Stomach (tissue), 9 donors: ENCODE measurements around the gene DOK3. TPM values are rescaled to one million over a fixed set of nuclear protein-coding genes. Genes with fewer than 3 reads are reported as not detected.
A peak's percentile ranks its signal among the peaks of the same experiment; 100 is the strongest.

Experiments used
- DNase-seq, 2 donors: peaks; one replicate each; pipeline versions ENCODE4 v3.0.0 to v3.0.0-alpha.2; 2013 to 2019
- H3K27ac ChIP-seq, 5 donors: fragments of 200-600 bp in 4 of 5; sonication (generic) in 4 of 5; one replicate each; pipeline ENCODE4 v1.5.1; 2013 to 2019; ENCODE audit warnings: mild to moderate bottlenecking in 1 of 5, moderate library complexity in 1 of 5
- H3K27me3 ChIP-seq, 3 donors: fragments of 200-600 bp; sonication (generic); one replicate each; pipeline ENCODE4 v1.5.1; 2017 to 2019; ENCODE audit warnings: mixed run types in 1 of 3
- H3K36me3 ChIP-seq, 4 donors: fragments of 200-600 bp; sonication (generic); 1 replicate in 3 of 4; 2 replicates in 1 of 4; pipeline ENCODE4 v1.5.1; 2016 to 2019
- H3K4me1 ChIP-seq, 4 donors: fragments of 200-600 bp; sonication (generic); one replicate each; pipeline ENCODE4 v1.5.1; 2016 to 2019
- H3K4me3 ChIP-seq, 4 donors: fragments of 200-600 bp; sonication (generic) in 3 of 4; one replicate each; pipeline ENCODE4 v1.5.1; 2016 to 2019; ENCODE audit warnings: mild to moderate bottlenecking in 1 of 4
- H3K9me3 ChIP-seq, 4 donors: fragments of 200-600 bp; sonication (generic); one replicate each; pipeline ENCODE4 v1.5.1; 2016 to 2019
- EP300 ChIP-seq: sonication (generic); formaldehyde crosslinking; IDR thresholded peaks from one replicate; pipeline ENCODE4 v1.6.1; 2017; ENCODE audit warnings: antibody characterized with exemption
- POLR2A ChIP-seq, 4 donors: fragments of 450-650 bp; IDR thresholded peaks; one replicate each; pipeline ENCODE4 v1.6.1; 2016; ENCODE audit warnings: antibody characterized with exemption in 4 of 4, control low read depth in 2 of 4, mild to moderate bottlenecking in 1 of 4, moderate library complexity in 1 of 4
- POLR2AphosphoS5 ChIP-seq, 3 donors: sonication (generic); formaldehyde crosslinking; IDR thresholded peaks; one replicate each; pipeline ENCODE4 v1.6.1; 2016; ENCODE audit warnings: antibody characterized with exemption in 3 of 3
- WGBS, 5 donors: extraction: QIAGEN DNeasy Blood & Tissue Kit in 3 of 5; methylation state at CpG; one replicate each; pipeline versions ENCODE4 v1.1.5 to v1.1.7; 2013 to 2018; 5-methylcytosine and 5-hydroxymethylcytosine counted together
- intact Hi-C: fragments of 100-400 bp; cut with DNase I; formaldehyde crosslinking; loops from one replicate; pipeline ENCODE4 v1.15.1; 2023; ENCODE audit warnings: low total_unique reads
- polyA plus RNA-seq, 3 donors: library from polyadenylated mRNA; stranded (reverse); fragments of 200-250 nt; gene quantifications; one replicate each; pipeline ENCODE4 v1.2.3, GENCODE V29; 2013
- total RNA-seq, 5 donors: library from RNA; depleted of rRNA; stranded (reverse); fragments of >200 nt; gene quantifications; one replicate each; pipeline versions ENCODE4 v1.1.0 to v1.2.3, GENCODE V29; 2014 to 2016
- TF ChIP-seq, protein P1 (sequence below), 7 experiments: fragments of 450-650 bp in 4 of 7; fragments of 200-600 bp in 3 of 7; sonication (generic) in 3 of 7; IDR thresholded peaks; one replicate each; pipeline ENCODE4 v1.5.1; 2016 to 2019; ENCODE audit warnings: antibody characterized with exemption in 7 of 7, control low read depth in 2 of 7, mild to moderate bottlenecking in 1 of 7
- donor health status: healthy with polysubstance abuse.
- donor health status: Bipolar disorder and iron deficiency.
- donor health status: healthy.

The DOK3 gene
- total and polyA plus RNA-seq, 8 donors, result 0.43 to 31.2 (median 4.9) TPM; not detected in 1

DNA sequence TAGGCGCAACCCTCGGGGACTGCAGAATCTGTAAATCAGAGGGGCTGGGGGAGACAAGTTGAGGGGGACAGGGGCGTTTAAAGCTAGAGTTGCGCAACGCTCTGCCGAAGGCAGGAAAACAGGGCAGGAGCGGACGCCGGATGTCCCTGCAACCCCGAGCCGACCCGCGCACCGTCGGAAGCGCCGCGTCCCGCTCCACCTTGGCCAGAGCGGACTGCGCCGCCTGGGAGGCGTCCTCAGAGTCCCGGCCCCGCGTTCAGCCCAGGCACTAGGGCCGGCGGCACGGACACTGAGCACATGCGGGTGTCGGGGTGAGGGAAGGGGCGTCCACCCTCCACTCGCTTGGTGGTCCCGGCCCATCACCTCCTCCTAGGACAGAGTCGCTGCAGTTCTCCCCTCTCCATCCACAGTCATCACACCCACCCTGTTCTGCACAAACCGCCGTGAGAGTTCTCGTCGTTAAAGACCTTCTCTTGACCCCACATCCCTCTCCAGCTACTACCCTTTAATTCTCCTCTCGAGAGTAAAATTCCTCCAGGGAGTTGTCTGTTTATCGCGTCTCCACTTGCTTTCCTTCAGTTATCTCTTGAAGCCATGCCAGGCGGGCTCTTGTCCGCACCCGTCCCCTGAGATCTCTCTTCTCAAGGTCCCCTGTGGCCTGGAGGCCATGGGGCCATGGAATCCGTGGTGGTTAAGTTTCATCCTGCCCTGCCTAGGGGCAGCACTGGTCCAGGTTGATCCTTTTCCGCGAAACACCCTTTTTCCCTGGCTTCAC lies 11.4 kb downstream of the DOK3 start:
- WGBS, 5 donors, result 9 to 22% (median 12%) methylated on average over 21 to 48 of the region's 48 CpGs
- TF ChIP-seq POLR2AphosphoS5 (IDR thresholded peaks at IDR 0.05), result no peak
- TF ChIP-seq, protein P1, sequence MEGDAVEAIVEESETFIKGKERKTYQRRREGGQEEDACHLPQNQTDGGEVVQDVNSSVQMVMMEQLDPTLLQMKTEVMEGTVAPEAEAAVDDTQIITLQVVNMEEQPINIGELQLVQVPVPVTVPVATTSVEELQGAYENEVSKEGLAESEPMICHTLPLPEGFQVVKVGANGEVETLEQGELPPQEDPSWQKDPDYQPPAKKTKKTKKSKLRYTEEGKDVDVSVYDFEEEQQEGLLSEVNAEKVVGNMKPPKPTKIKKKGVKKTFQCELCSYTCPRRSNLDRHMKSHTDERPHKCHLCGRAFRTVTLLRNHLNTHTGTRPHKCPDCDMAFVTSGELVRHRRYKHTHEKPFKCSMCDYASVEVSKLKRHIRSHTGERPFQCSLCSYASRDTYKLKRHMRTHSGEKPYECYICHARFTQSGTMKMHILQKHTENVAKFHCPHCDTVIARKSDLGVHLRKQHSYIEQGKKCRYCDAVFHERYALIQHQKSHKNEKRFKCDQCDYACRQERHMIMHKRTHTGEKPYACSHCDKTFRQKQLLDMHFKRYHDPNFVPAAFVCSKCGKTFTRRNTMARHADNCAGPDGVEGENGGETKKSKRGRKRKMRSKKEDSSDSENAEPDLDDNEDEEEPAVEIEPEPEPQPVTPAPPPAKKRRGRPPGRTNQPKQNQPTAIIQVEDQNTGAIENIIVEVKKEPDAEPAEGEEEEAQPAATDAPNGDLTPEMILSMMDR (IDR thresholded peaks at IDR 0.05), result no peak
- TF ChIP-seq POLR2A (IDR thresholded peaks at IDR 0.05), result no peak
- no peak for TF ChIP-seq EP300
- Histone ChIP-seq H3K27ac (peak overlapping the region; percentile 81 to 97 (median 90)), H3K27me3 (no peaks in the 10 kb centered on the region), H3K9me3 (no peaks in the 10 kb centered on the region), H3K4me3 (peak overlapping the region; percentile 63 to 85 (median 82)), H3K36me3 (peaks cover 0 to under 1% (median 0%) of the 10 kb centered on the region in 4 donors), H3K4me1 (peaks cover 43 to 67% (median 58%) of the 10 kb centered on the region in 4 donors)
- intact Hi-C loops, result no loop called here
- DNase-seq, result peak in 1 of 2 donors; percentile 45

GRCh38 chr5:177497292-177498012 lies 12.2 kb downstream of the DOK3 start, which contains the start of gene PDLIM7:
PDLIM7 (minus strand) TSS chr5:177497604; CDS start chr5:177496512, 1,092 bp downstream.
- H3K36me3 ChIP-seq, result peaks cover 0 to 5% (median under 1%) of the 10 kb centered on the region in 4 donors
- intact Hi-C loops, result no loop called here
- H3K9me3 ChIP-seq, result no peaks in the 10 kb centered on the region
- peak; percentile 98 to 99 for DNase-seq
- H3K27ac ChIP-seq, result peak within 1 kb of the TSS; percentile 81 to 97 (median 90)
- no peaks in the 10 kb centered on the region for H3K27me3 ChIP-seq
- WGBS, 5 donors, result 0 to 1% (median 1%) methylated on average over 42 to 73 of the region's 73 CpGs
- TF ChIP-seq POLR2AphosphoS5 (IDR thresholded peaks at IDR 0.05) (peak in 2 of 3 donors; percentile 94 to 95), EP300 (no peak), POLR2A (IDR thresholded peaks at IDR 0.05) (peak in 2 of 4 donors; percentile 53 to 70)
- TF ChIP-seq, protein P1 (IDR thresholded peaks at IDR 0.05), result peak in 2 of 7 experiments; percentile 9 to 11
- peak within 1 kb of the TSS; percentile 63 to 85 (median 82) for H3K4me3 ChIP-seq
- peaks cover 43 to 75% (median 62%) of the 10 kb centered on the region in 4 donors for H3K4me1 ChIP-seq

DNA sequence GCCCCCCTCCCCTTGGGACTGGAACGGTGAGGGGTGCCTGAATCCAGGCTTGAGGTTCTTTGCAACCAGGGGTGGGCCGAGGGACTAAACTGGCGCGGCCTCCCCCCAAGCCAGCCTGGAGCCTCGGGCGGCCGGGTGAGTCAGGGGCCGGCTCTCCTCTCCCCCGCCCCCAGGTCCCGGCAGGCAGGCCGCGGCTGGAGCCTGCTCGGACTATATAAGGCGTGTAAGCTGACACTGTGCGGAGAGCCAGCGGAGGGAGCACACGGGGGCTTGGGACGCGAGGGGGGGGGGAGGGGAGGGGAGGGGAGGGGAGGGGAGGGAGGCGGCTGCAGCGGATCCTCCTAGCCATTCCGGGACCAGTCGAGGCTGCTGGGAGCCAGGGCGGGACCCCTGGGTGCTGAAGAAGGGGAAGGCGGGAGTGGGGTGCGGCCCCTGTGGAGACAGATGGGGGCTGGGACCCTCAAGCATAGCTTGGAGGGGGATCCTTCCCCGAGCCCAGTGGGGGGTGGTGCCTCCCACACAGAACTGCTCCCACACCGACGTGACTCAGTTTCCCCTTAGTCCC lies 12.8 kb downstream of the DOK3 start:
- TF ChIP-seq, protein P1 (IDR thresholded peaks at IDR 0.05), result no peak
- no peak for TF ChIP-seq EP300
- peak in 2 of 3 donors; percentile 47 to 65 for TF ChIP-seq POLR2AphosphoS5 (IDR thresholded peaks at IDR 0.05)
- TF ChIP-seq POLR2A (IDR thresholded peaks at IDR 0.05), result no peak
- Histone ChIP-seq H3K27me3 (no peaks in the 10 kb centered on the region), H3K4me1 (peaks cover 43 to 81% (median 65%) of the 10 kb centered on the region in 4 donors), H3K9me3 (no peaks in the 10 kb centered on the region), H3K4me3 (peak overlapping the region; percentile 63 to 85 (median 82)), H3K36me3 (peaks cover 4 to 11% (median 7%) of the 10 kb centered on the region in 4 donors), H3K27ac (peak overlapping the region; percentile 81 to 97 (median 90))
- peak; percentile 51 to 94 for DNase-seq
- intact Hi-C loops, result no loop called here
- 0 to 5% (median 1%) methylated on average over 7 to 29 of the region's 29 CpGs for WGBS, 5 donors
